ENCODE measurements around the gene HYOU1.
"Not testable (repeated sequence)": the region's sequence is repeated elsewhere in the genome, so short reads cannot be mapped to it uniquely, and the experiment has no call there.

Gene HYOU1, protein sequence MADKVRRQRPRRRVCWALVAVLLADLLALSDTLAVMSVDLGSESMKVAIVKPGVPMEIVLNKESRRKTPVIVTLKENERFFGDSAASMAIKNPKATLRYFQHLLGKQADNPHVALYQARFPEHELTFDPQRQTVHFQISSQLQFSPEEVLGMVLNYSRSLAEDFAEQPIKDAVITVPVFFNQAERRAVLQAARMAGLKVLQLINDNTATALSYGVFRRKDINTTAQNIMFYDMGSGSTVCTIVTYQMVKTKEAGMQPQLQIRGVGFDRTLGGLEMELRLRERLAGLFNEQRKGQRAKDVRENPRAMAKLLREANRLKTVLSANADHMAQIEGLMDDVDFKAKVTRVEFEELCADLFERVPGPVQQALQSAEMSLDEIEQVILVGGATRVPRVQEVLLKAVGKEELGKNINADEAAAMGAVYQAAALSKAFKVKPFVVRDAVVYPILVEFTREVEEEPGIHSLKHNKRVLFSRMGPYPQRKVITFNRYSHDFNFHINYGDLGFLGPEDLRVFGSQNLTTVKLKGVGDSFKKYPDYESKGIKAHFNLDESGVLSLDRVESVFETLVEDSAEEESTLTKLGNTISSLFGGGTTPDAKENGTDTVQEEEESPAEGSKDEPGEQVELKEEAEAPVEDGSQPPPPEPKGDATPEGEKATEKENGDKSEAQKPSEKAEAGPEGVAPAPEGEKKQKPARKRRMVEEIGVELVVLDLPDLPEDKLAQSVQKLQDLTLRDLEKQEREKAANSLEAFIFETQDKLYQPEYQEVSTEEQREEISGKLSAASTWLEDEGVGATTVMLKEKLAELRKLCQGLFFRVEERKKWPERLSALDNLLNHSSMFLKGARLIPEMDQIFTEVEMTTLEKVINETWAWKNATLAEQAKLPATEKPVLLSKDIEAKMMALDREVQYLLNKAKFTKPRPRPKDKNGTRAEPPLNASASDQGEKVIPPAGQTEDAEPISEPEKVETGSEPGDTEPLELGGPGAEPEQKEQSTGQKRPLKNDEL

GRCh38 chr11:119057000-119057769 is at the start of gene HYOU1:
HYOU1 (minus strand) TSS chr11:119057205; CDS start chr11:119056160, 1,045 bp downstream.
- DNase-seq = peak; percentile 99

GRCh38 chr11:119103793-119104192 is 46.8 kb upstream of the HYOU1 start:
- DNase-seq = no peak

- not testable (repeated sequence) for DNase-seq
Measured at GRCh38 chr11:119103161-119103664, 46.2 kb upstream of the HYOU1 start.

GRCh38 chr11:119101759-119102423 is 44.9 kb upstream of the HYOU1 start, which contains the start of gene DPAGT1:
DPAGT1 (minus strand) TSS chr11:119101853; CDS start chr11:119101655, 198 bp downstream.
- DNase-seq = peak; percentile 91

DNA sequence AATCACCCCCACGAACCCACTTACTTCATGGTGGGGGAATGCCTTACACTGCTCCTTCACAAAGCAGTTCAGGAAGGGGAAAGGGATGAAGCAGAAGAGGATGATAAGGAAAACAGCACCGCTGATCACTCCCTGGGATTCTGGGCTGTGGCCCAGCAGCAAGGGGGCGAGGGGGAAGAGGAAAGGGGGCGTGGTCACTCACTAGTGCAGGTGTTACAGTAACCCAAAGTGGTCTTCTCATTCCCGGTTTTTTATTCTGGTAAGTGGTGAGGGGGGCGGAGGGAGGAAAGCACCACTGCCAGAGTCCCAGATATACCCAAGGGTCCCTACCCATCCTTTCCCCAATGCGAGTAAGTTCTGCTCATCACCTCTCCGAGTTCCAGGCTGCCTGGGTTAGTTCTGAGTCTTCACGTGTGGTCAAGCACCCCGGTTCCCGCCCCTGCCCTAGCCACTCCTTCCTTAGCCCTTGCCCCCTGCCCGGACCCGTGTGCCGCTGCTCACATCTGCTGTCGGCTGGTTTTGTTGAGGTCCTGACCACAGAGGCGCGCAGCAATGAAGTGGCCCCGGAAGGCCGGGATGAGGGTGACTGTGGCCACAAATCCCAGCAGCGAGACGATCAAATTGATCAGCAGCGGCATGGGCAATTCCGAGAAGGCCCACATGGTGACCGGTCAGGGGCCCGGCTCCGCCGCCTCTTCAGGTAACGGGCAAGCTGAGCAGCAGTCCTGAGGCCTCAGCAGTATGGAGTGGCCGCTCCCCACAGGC is 44.2 kb upstream of the HYOU1 start:
- peak; percentile 50 for DNase-seq

- DNase-seq = peak; percentile 32
Measured at GRCh38 chr11:119100246-119100970, 43.4 kb upstream of the HYOU1 start.

DNA sequence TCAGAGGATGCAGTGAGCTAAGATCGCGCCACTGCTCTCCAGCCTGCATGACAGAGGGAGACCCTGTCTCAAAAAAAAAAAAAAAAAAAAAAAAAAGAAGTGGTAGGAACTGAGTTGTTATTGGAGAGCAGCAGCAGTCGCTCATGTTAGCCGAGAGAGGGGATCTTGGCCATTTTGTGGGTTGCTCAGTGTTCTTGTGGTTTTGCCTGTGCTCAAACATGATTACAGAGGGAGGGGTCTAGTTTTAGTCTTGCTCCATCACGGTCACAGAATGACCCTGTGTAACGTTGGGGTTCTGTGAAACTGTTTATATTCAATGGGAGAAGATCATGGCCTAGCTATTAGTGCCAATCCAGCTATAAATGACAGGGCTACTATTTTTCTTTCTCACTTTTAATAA is 42.7 kb upstream of the HYOU1 start:
- no peak for DNase-seq

- DNase-seq = peak; percentile 98
Measured at GRCh38 chr11:119095066-119095880, 38.3 kb upstream of the HYOU1 start.

DNA sequence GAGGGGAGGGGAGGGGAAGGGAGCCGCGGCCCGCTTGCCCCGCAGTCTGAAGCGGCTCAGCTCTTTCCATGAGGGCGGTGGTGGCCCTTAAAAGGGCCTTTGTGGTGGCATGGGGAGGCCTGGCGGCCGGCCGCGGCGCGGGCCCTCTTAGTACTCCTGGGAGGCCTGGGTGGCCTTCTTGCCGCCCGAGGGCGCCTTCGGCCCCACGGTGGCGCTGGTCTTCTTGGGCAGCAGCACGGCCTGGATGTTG is 37.7 kb upstream of the HYOU1 start:
- peak; percentile 78 for DNase-seq

DNA sequence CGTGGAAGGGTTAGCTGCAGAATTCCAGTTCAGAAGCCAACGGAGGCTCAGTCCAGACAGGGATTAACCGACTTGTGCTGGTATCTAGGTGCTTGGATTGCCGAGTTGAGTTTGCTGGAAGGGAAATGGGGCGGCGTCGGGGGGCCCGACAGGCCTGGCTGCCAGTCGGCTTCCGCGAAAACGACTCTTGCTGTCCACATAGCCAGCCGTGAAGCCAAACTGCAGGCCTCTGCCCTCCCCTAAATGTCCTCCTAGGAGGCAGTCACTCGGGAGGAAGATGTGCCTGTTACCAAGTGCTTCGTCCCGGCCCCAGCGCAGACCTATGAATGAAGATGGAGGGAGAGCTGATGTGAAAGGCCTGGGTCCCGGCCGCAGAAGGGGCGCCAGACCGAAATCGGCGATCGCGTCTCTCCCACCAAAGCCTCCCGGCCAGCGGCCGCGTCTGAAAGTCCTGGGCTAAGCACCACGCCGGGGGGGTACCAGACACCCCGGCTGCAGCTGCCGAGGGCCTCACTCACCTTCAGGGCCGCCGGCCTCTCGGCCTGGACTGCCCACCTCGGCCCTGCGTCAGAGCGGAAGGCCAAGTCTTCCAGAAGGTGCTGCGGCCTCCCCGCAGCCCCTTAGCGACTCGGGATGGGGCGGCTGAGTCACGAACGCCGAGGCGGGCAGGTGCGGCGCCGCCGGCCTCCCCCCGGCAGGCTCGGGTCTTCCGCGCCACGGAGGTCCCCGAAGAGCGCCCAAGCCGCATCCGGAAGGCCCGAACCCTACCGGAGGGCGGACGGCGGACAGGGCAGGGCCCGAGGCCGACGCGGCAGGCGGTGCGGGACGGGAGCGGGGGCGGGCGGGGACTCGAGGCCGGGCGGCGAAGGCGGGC is 37.2 kb upstream of the HYOU1 start:
- DNase-seq = peak; percentile 31

DNA sequence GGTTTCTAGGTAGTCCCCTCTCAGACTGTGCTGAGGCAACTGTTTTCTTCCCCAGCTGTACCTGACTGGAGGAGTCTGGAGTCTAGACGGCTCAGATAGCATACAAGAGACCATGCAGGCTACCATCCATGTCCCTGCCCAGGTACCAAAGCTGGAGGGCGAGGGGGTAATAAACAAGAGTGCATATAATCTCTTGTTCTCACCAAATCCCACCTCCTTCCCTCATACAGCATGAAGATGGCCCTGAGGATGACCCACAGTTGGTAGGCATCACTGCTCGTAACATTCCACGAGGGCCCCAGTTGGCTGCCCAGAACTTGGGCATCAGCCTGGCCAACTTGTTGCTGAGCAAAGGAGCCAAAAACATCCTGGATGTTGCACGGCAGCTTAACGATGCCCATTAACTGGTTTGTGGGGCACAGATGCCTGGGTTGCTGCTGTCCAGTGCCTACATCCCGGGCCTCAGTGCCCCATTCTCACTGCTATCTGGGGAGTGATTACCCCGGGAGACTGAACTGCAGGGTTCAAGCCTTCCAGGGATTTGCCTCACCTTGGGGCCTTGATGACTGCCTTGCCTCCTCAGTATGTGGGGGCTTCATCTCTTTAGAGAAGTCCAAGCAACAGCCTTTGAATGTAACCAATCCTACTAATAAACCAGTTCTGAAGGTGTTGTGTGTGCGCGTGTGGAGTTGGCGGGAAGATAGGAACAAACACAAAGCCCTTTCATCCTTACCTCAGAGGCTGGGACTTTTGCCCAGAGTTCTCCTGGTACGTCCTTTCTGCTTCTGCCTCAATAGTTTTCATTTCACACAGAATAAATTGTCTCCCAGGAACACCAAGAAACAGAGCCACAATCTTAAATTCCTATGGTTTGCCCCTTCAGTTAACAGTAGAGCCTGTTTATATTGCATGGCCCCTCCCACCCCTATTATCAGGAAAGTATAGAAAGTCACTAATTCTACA is 36.2 kb upstream of the HYOU1 start:
- no peak for DNase-seq

DNA sequence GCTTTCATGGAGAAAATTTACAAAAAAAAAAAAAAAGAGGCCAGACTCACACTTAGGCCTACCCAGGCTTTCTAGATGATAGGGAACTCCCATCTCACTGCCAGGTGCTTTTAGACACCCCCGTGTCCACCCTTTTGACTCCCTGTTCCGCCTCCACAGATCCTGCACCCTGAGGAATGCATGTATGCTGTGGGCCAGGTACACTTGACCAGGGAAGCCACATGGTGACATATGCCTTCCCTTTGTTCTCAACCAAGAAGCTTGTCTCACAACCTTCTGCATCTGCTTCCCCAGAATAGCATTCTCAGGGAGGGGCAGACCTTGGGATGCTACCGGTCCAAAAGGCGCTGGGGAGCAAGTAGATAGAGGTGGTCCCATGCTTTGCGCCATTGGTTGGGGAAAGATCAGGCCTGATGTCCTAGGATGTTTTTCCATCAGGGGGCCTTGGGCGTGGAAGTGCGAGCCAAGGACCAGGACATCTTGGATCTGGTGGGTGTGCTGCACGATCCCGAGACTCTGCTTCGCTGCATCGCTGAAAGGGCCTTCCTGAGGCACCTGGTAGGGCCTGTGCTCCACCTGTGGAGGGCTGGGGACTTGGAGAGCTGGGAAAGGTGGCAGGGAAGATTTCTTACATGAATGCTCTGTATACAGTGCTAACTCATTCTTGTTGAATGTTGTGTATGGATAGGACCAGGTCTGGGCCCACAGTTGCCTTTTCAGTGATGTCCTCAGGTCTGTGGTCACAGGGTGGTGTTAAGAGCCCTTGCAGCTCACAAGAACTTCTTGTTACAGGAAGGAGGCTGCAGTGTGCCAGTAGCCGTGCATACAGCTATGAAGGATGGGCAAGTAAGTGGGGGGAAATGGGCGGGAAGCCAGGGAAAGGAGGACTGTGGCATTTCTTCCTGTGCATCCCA is 35.2 kb upstream of the HYOU1 start:
- no peak for DNase-seq

- no peak for DNase-seq
Measured at GRCh38 chr11:119091178-119091577, 34.2 kb upstream of the HYOU1 start.

GRCh38 chr11:119089319-119089718 is 32.3 kb upstream of the HYOU1 start:
- no peak for DNase-seq

DNA sequence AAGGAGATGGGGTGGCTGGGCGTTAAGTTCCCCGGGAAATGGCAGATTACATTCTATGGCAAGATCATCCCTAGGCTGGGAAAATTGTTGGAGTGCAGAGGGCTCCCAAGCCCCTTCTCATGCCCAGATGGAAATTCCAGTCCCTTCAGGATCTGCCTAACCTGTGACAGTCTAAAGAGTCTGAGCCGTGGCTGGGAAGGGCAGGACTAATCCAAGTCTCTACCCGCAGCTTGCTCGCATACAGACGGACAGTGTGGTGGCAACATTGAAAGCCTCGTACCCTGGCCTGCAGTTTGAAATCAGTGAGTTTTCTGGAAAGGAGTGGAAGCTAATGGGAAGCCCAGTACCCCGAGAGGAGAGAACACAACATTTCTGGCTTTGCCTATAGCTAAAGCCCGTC is 31.4 kb upstream of the HYOU1 start:
- DNase-seq = no peak

GRCh38 chr11:119087747-119088241 is 30.8 kb upstream of the HYOU1 start:
- no peak for DNase-seq
